DOHH2 (cell line): Measurements from ENCODE around the gene PARG.
"Not testable (repeated sequence)": the region's sequence is repeated elsewhere in the genome, so short reads cannot be mapped to it uniquely, and the experiment has no call there.

Experiments
- EZH2phosphoT487 ChIP-seq: fragments of 200-600 bp; sonication (generic); IDR thresholded peaks from 2 replicates; pipeline ENCODE4 v1.6.1; 2017; ENCODE audit warnings: borderline replicate concordance, mild to moderate bottlenecking, antibody characterized with exemption, low read length, moderate library complexity, mixed read lengths
- TF ChIP-seq, protein P1 (sequence below): fragments of 200-600 bp; sonication (generic); IDR thresholded peaks from one replicate; pipeline ENCODE4 v1.5.1; 2014; ENCODE audit warnings: antibody characterized with exemption, mild to moderate bottlenecking, low read depth, low read length; ENCODE audit not compliant: poor library complexity, severe bottlenecking

DNA sequence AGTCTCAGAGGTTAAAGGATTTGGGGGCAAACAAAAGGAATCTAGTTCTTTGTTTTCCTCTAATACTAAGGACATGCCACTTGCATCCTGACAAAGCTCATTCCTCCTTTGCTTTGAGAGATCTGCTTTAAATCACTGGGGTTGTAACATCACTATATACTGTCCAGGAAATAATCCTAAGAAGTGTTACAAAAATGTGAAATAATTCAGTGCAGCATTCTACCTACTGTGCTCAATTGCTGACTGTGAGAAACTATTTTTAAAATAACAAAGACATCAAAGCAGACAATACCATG, 99.5 kb downstream of the PARG start:
- TF ChIP-seq, protein P1, sequence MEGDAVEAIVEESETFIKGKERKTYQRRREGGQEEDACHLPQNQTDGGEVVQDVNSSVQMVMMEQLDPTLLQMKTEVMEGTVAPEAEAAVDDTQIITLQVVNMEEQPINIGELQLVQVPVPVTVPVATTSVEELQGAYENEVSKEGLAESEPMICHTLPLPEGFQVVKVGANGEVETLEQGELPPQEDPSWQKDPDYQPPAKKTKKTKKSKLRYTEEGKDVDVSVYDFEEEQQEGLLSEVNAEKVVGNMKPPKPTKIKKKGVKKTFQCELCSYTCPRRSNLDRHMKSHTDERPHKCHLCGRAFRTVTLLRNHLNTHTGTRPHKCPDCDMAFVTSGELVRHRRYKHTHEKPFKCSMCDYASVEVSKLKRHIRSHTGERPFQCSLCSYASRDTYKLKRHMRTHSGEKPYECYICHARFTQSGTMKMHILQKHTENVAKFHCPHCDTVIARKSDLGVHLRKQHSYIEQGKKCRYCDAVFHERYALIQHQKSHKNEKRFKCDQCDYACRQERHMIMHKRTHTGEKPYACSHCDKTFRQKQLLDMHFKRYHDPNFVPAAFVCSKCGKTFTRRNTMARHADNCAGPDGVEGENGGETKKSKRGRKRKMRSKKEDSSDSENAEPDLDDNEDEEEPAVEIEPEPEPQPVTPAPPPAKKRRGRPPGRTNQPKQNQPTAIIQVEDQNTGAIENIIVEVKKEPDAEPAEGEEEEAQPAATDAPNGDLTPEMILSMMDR: not testable (repeated sequence)
- TF ChIP-seq EZH2phosphoT487: not testable (repeated sequence)
